ENCODE data around the gene COL27A1.
"Not testable (repeated sequence)": the region's sequence is repeated elsewhere in the genome, so short reads cannot be mapped to it uniquely, and the experiment has no call there.

Gene COL27A1

DNA sequence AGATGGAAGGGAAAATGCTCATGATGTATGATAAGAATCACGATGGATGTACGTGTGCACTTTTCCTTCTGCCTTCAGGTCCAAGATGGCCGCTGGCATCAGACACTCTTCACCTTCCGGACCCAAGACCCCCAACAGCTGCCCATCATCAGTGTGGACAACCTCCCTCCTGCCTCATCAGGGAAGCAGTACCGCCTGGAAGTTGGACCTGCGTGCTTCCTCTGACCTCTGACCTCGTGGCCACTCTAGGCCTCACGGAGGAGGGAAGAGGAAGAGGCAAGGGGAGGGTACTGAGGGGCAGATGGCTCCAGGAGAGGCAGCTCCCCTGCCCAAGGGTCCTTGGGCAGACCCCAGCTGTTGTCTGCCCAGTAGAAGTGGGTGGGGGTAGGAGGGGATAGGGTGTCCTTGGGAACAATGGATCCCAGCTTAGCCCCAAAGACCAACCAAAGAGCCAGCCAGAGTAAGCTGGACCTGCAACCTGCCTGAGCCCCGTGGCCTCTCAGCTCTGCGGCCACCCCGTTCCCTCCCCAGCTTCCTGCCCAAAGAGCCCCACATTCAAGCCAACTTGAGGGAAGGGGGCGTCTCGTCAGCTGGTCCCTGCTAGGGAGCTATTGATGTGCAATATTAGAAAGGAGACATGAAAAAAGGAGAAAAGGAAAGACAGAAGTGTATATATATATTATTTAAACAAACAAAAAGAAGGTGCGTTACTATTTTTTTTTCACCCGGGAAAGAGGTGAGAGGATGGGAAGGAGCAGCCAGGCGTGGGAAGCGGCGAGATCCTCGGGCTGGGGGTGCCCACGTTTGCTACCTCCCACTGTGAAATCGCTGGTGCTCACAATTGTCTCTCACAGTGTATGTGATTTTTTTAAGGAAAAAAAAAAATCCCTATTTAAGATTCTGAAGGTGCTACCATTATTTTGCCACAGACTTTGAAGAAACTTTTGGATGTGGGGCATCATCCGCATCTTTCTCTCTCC is 155.4 kb downstream of the COL27A1 start:
- no peak overlapping the region for H3K4me3 ChIP-seq (ENCODE audit: low read length)
- no peak for TF ChIP-seq ZNF274 (IDR thresholded peaks at IDR 0.05; ENCODE audit: low read depth, low read length)

GRCh38 chr9:114311571-114312512 is 156.5 kb downstream of the COL27A1 start:
- H3K4me3 ChIP-seq (ENCODE audit: low read length) = no peak overlapping the region
- no peak for TF ChIP-seq ZNF274 (IDR thresholded peaks at IDR 0.05; ENCODE audit: low read depth, low read length)

DNA sequence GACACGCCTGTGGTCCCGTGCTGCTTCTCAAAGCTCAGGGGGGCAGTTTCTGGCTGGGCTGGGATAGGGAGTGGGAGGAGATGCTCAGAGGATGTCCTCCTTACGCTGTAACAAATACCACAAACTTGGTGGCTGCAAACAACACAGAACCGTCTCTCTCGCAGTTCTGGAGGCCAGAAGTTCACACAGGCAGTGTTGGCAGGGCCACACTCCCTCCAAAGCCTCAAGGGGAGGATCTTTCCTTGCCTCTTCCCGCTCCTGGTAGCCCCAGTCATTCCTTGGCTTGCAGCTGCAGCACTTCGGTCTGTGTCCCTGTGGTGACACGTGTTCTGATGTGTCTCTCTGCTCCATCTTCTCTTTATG is 157.2 kb downstream of the COL27A1 start:
- H3K4me3 ChIP-seq (ENCODE audit: low read length) = no peak overlapping the region
- no peak for TF ChIP-seq ZNF274 (IDR thresholded peaks at IDR 0.05; ENCODE audit: low read depth, low read length)

GRCh38 chr9:114313186-114313585 is 157.8 kb downstream of the COL27A1 start:
- TF ChIP-seq ZNF274 (IDR thresholded peaks at IDR 0.05; ENCODE audit: low read depth, low read length) = no peak
- H3K4me3 ChIP-seq (ENCODE audit: low read length) = no peak overlapping the region

DNA sequence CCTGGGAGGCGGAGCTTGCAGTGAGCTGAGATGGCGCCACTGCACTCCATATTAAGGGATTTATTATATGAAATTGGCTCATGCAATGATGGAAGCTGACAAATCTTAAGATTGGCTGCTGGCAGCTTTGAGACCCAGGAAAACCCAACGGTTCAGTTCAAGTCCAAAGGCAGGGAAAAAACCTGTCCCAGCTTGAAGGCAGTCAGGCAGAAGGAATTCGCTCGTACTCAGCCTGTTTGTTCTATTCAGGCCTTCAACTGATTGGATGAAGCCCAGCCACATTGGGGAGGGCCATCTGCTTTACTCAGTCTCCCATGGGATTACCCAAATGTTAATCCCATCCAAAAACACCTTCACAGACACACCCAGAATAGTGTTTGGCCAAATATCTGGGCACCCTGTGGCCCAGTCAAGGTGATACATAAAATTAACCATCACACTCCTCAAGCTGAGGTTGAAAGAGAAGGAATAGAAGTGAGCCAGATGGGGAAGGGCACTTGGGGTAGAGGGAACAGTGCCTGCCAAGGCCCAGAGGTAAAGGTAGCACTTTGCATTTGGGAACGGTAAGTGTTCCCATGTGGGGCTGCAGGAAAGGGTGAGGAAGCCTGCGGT is 159.0 kb downstream of the COL27A1 start:
- TF ChIP-seq ZNF274 (IDR thresholded peaks at IDR 0.05; ENCODE audit: low read depth, low read length) = no peak
- no peak overlapping the region for H3K4me3 ChIP-seq (ENCODE audit: low read length)

DNA sequence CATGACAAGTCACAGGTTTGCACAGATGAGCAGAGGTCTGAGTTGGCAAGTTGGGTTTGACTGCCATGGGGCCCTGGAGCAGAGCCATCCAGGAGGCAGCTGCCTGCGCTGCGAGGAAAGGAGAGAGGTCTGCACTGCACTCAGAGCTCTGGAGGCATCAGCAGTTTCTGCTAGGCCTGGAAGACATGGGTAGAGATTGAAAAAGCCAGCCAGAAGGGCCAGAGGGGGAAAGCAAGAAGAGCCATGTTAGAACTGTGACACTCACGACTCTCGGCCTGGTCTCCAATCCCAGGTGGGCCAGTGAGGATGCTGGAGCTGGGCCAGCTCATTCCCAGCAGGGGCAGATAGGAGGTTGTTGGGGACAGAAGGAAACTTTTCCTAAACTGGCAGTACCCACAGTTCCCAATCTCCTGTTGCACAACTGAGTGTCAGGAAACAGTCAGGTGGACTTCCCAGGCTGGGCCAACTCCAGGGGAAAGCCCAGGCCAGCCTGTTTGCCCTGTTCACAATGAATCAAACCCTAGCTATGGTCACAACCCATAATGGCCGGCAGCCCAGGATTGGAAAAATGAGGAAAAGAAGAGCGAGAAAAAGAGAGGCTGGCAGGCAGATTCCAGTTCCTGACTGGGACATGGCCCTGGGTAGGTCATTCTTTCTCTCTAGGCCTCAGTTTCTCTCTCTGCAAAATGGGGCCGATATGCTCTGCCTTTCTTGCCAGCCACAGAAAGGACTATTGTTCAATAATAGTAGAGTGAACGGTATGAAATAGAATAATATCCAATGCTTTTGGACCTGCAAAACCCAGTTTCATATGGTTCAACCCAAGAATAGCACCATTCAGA is 159.8 kb downstream of the COL27A1 start:
- H3K4me3 ChIP-seq (ENCODE audit: low read length) = no peak overlapping the region
- no peak for TF ChIP-seq ZNF274 (IDR thresholded peaks at IDR 0.05; ENCODE audit: low read depth, low read length)

DNA sequence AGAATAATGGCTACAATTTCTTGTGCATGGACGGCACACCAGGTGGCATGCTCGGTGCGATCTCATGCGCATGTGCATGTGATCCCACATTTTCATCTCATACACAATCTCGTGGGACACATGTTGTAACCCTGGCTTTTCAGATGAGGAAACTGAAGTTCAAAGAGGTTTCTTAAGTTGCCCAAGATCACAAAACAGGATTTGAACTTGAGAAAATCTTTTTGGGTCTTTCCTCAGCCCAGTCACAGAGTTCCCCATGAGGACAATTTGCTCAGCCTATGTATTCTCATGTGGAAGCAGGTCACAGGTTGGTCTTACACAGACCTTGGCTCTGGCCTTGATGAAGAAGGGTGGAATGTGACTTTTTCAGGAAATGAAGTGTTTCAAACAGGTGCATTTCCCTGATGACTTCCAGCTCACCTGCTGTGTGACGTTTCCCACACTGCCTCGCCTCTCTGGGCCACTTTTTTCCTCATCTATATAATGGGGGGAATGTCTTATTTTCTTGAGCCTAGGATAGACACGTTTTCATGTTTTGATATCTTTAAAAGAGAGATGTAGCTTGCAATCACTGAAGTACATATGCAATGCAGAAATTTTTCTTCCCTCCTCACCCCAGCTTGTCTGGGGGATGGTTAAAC is 160.5 kb downstream of the COL27A1 start:
- H3K4me3 ChIP-seq (ENCODE audit: low read length) = no peak overlapping the region
- TF ChIP-seq ZNF274 (IDR thresholded peaks at IDR 0.05; ENCODE audit: low read depth, low read length) = no peak

- no peak for TF ChIP-seq ZNF274 (IDR thresholded peaks at IDR 0.05; ENCODE audit: low read depth, low read length)
- no peak overlapping the region for H3K4me3 ChIP-seq (ENCODE audit: low read length)
Observed at GRCh38 chr9:114316605-114317230, 161.4 kb downstream of the COL27A1 start.

GRCh38 chr9:114317665-114318357 is 162.5 kb downstream of the COL27A1 start:
- no peak overlapping the region for H3K4me3 ChIP-seq (ENCODE audit: low read length)
- no peak for TF ChIP-seq ZNF274 (IDR thresholded peaks at IDR 0.05; ENCODE audit: low read depth, low read length)

GRCh38 chr9:114318416-114318815 is 163.1 kb downstream of the COL27A1 start:
- TF ChIP-seq ZNF274 (IDR thresholded peaks at IDR 0.05; ENCODE audit: low read depth, low read length) = no peak

GRCh38 chr9:114319147-114319546 is 163.8 kb downstream of the COL27A1 start:
- TF ChIP-seq ZNF274 (IDR thresholded peaks at IDR 0.05; ENCODE audit: low read depth, low read length) = no peak
- no peak overlapping the region for H3K4me3 ChIP-seq (ENCODE audit: low read length)

More at GRCh38 chr9:114318416-114318815, 163.1 kb downstream of the COL27A1 start:
- H3K4me3 ChIP-seq (ENCODE audit: low read length) = no peak overlapping the region

DNA sequence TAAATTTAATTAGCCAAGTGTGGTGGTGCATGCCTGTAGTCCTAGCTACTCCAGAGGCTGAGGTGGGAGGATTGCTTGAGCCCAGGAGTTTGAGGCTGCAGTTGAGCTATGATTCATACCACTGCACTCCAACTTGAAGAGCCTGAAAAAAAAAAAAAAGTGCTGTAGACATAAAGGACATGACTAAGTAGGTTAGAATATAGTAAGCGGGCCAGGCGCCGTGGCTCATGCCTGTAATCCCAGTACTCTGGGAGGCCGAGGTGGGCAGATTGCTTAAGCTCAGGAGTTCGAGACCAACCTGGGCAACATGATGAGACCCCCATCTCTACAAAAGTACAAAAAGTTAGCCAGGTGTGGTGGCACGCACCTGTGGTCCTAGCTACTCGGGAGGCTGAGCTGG is 165.4 kb downstream of the COL27A1 start:
- not testable (repeated sequence) for H3K4me3 ChIP-seq (ENCODE audit: low read length)
